SK-N-SH (cell line): ENCODE data around the gene RASIP1.

ENCODE experiments used
- EZH2phosphoT487 ChIP-seq: fragments of 200-600 bp; sonication (generic); IDR thresholded peaks from 2 replicates; pipeline ENCODE4 v1.6.1; 2017; ENCODE audit warnings: low read depth, mixed run types, mild to moderate bottlenecking, antibody characterized with exemption, moderate library complexity, borderline replicate concordance
- FOXJ3 ChIP-seq: sonication (generic); formaldehyde crosslinking; IDR thresholded peaks from 2 replicates; pipeline ENCODE4 v1.5.1; 2020; ENCODE audit warnings: mild to moderate bottlenecking, missing genetic modification reagents
- GATA2 ChIP-seq: sonication (generic); formaldehyde crosslinking; IDR thresholded peaks from 2 replicates; pipeline ENCODE4 v1.5.0; 2020; ENCODE audit warnings: mild to moderate bottlenecking, missing genetic modification reagents
- JUND ChIP-seq: IDR thresholded peaks from 2 replicates; pipeline ENCODE4 v1.4.0; 2012
- RAD21 ChIP-seq: IDR thresholded peaks from 2 replicates; pipeline ENCODE4 v1.6.1; 2012; ENCODE audit warnings: mild to moderate bottlenecking, low read length
- RCOR1 ChIP-seq: fragments of 150-350 bp; IDR thresholded peaks from 2 replicates; pipeline ENCODE4 v1.6.1; 2017; ENCODE audit warnings: antibody characterized with exemption, low read length
- SIN3A ChIP-seq: IDR thresholded peaks from 2 replicates; pipeline ENCODE4 v1.6.1; 2012; ENCODE audit warnings: low read depth, mild to moderate bottlenecking, low read length, moderate library complexity, borderline replicate concordance
- YY1 ChIP-seq: IDR thresholded peaks from 2 replicates; pipeline ENCODE4 v1.4.0; 2012; ENCODE audit warnings: low read depth, mild to moderate bottlenecking
- TF ChIP-seq, protein P1 (sequence below): fragments of 200-600 bp; sonication (generic); IDR thresholded peaks from 2 replicates; pipeline ENCODE4 v1.6.1; 2017; ENCODE audit warnings: antibody characterized with exemption, mild to moderate bottlenecking, moderate library complexity
- TF ChIP-seq, protein P2 (sequence below): IDR thresholded peaks from 2 replicates; pipeline ENCODE4; 2012

DNA sequence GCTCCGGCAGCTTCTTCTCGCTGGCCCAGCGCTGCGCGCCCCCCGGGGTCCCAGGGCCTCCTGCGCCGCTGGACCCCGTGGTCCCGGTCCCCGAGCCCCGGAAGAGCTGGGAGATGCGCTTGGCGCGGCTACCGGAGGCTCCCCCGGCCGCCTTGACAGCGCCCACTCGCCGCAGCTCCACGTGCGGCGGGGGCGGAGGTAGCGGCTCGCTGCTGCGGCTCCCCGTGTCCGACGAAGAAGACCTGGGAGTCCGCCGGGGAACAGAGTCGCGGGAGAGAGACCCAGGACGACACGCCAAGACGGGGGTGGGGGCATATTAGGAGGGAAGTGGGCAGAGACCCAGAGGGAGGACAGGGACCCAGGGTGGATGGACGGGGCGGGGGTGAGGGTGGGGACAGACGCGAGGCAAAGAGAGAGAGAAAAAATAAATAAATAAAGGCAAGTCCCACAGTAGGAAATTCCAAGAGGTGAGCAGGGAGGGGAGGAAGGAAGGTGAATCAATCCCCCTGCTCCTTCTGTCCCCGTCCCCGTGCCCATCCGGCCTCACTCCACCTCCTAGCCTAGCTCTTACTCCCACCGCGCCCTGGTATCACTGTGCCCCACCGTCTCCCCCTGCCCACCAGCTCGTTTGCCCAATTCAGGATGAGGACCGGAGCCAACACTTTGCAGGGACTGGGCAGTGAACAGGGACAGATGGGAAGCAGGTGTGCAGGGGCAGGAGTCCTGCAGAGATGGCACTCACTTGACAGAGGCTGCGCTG lies 826 bp downstream of the RASIP1 start:
- TF ChIP-seq EZH2phosphoT487 = no peak
- no peak for TF ChIP-seq JUND
- TF ChIP-seq, protein P1, sequence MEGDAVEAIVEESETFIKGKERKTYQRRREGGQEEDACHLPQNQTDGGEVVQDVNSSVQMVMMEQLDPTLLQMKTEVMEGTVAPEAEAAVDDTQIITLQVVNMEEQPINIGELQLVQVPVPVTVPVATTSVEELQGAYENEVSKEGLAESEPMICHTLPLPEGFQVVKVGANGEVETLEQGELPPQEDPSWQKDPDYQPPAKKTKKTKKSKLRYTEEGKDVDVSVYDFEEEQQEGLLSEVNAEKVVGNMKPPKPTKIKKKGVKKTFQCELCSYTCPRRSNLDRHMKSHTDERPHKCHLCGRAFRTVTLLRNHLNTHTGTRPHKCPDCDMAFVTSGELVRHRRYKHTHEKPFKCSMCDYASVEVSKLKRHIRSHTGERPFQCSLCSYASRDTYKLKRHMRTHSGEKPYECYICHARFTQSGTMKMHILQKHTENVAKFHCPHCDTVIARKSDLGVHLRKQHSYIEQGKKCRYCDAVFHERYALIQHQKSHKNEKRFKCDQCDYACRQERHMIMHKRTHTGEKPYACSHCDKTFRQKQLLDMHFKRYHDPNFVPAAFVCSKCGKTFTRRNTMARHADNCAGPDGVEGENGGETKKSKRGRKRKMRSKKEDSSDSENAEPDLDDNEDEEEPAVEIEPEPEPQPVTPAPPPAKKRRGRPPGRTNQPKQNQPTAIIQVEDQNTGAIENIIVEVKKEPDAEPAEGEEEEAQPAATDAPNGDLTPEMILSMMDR = no peak
- TF ChIP-seq RCOR1 = no peak
- TF ChIP-seq RAD21 = no peak
- no peak for TF ChIP-seq FOXJ3 (CRISPR knock-in tag)
- TF ChIP-seq, protein P2, sequence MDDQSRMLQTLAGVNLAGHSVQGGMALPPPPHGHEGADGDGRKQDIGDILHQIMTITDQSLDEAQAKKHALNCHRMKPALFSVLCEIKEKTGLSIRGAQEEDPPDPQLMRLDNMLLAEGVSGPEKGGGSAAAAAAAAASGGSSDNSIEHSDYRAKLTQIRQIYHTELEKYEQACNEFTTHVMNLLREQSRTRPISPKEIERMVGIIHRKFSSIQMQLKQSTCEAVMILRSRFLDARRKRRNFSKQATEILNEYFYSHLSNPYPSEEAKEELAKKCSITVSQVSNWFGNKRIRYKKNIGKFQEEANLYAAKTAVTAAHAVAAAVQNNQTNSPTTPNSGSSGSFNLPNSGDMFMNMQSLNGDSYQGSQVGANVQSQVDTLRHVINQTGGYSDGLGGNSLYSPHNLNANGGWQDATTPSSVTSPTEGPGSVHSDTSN = no peak
- no peak for TF ChIP-seq YY1
- TF ChIP-seq SIN3A = no peak
- no peak for TF ChIP-seq GATA2 (CRISPR knock-in tag)
